CD4-positive, CD25-positive, alpha-beta regulatory T cell (primary cell): ENCODE results near the gene KIFC3. TPM values are rescaled to one million over a fixed set of nuclear protein-coding genes. Genes with fewer than 3 reads are reported as not detected.

Source experiments
- ATAC-seq, 2 donors: fragments of 150-1000 bp; cut with Tn5 transposase; one replicate each; pipeline ENCODE4 v1.10.0; 2021; ENCODE audit warnings: low read depth in 2 of 2, moderate number of reproducible peaks in 2 of 2, moderate library complexity in 1 of 2
- DNase-seq, 3 donors: peaks; one replicate each; pipeline versions ENCODE4 v3.0.0 to v3.0.0-alpha.2; 2012 to 2022; ENCODE audit warnings: mixed read lengths in 1 of 3
- H3K27ac ChIP-seq: one replicate; pipeline ENCODE4 v1.7.0; 2013; ENCODE audit warnings: mild to moderate bottlenecking, low read length; ENCODE audit not compliant: insufficient read depth, poor library complexity, severe bottlenecking
- H3K27me3 ChIP-seq: one replicate; pipeline ENCODE4 v1.7.0; 2013; ENCODE audit warnings: low read length; ENCODE audit not compliant: control insufficient read depth, insufficient read depth
- H3K36me3 ChIP-seq: one replicate; pipeline ENCODE4 v1.7.0; 2013; ENCODE audit warnings: mild to moderate bottlenecking, low read length, moderate library complexity; ENCODE audit not compliant: control insufficient read depth, insufficient read depth
- H3K4me1 ChIP-seq: 2 replicates; pipeline ENCODE4 v1.7.0; 2013; ENCODE audit warnings: mild to moderate bottlenecking, low read length; ENCODE audit not compliant: insufficient read depth, control insufficient read depth, poor library complexity, severe bottlenecking
- H3K4me3 ChIP-seq: one replicate; pipeline ENCODE4 v1.7.0; 2013; ENCODE audit warnings: low read depth, mild to moderate bottlenecking, low read length, moderate library complexity
- H3K9me3 ChIP-seq, 2 experiments: 1 replicate in 1 of 2; 2 replicates in 1 of 2; pipeline ENCODE4 v1.7.0; 2013; ENCODE audit warnings: low read length in 2 of 2, mild to moderate bottlenecking in 1 of 2, moderate library complexity in 1 of 2; ENCODE audit not compliant: control insufficient read depth in 2 of 2
- H3K27ac Mint-ChIP-seq, 3 donors: one replicate each; pipeline ENCODE4 v1.8.0; 2020 to 2022; ENCODE audit warnings: mild to moderate bottlenecking in 3 of 3, mixed read lengths in 3 of 3, moderate library complexity in 2 of 3
- H3K27me3 Mint-ChIP-seq: one replicate; pipeline ENCODE4 v1.8.0; 2022; ENCODE audit warnings: mild to moderate bottlenecking, mixed read lengths
- H3K36me3 Mint-ChIP-seq: one replicate; pipeline ENCODE4 v1.8.0; 2020; ENCODE audit warnings: mixed read lengths
- H3K4me1 Mint-ChIP-seq, 4 donors: one replicate each; pipeline ENCODE4 v1.8.0; 2020 to 2022; ENCODE audit warnings: mixed read lengths in 4 of 4, mild to moderate bottlenecking in 1 of 4
- H3K4me3 Mint-ChIP-seq, 4 donors: one replicate each; pipeline ENCODE4 v1.8.0; 2020 to 2022; ENCODE audit warnings: mild to moderate bottlenecking in 4 of 4, mixed read lengths in 4 of 4, moderate library complexity in 3 of 4
- H3K9me3 Mint-ChIP-seq, 7 donors: one replicate each; pipeline ENCODE4 v1.8.0; 2020 to 2022; ENCODE audit warnings: mixed read lengths in 7 of 7, mild to moderate bottlenecking in 3 of 7, moderate library complexity in 2 of 7
- polyA plus RNA-seq, 4 donors: library from polyadenylated mRNA; unstranded; fragments of 300-500 nt; fragmentation: Illumina TruSeq; gene quantifications; one replicate each; pipeline ENCODE4 v1.2.3, GENCODE V29; 2021
- total RNA-seq: library from RNA; stranded (reverse); gene quantifications from one replicate; pipeline ENCODE4 v1.2.3, GENCODE V29; 2022

KIFC3 gene
- total and polyA plus RNA-seq, 5 donors from 2014 or later: 1.2 TPM; not detected in 4

GRCh38 chr16:57711346-57711745 is 90.9 kb downstream of the KIFC3 start:
- peaks cover 0 to 2% (median 0%) of the 10 kb centered on the region in 7 donors for H3K9me3 Mint-ChIP-seq
- H3K4me3 ChIP-seq: no peak overlapping the region
- H3K36me3 ChIP-seq: no peaks in the 10 kb centered on the region
- H3K27ac Mint-ChIP-seq: peak overlapping the region in 1 of 3 donors; percentile 86
- H3K27me3 Mint-ChIP-seq: peaks cover 46% of the 10 kb centered on the region
- no peak overlapping the region for H3K4me3 Mint-ChIP-seq
- ATAC-seq (no peak), DNase-seq (no peak)
- H3K4me1 ChIP-seq: no peaks in the 10 kb centered on the region
- no peak overlapping the region for H3K27ac ChIP-seq
- H3K9me3 ChIP-seq: no peaks in the 10 kb centered on the region
- H3K27me3 ChIP-seq: peaks cover 10% of the 10 kb centered on the region
- no peaks in the 10 kb centered on the region for H3K36me3 Mint-ChIP-seq
- H3K4me1 Mint-ChIP-seq: no peaks in the 10 kb centered on the region

DNA sequence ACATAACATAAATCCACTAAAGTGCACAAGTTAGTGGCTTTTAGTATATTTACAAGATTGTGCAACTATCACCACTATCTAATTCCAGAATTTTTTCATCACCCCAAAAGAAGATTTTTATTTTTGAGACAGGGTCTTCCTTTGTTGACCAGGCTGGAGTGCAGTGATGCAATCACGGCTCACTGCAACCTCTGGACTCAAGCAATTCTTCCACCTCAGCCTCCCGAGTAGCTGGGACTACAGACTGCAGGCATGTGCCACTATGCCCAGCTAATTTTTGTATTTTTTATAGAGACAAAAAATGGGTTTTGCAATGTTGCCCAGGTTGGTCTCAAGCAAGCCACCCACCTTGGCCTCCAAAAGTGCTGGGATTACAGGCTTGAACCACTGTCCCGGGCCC is 92.6 kb downstream of the KIFC3 start:
- no peaks in the 10 kb centered on the region for H3K4me1 ChIP-seq
- no peaks in the 10 kb centered on the region for H3K36me3 ChIP-seq
- Mint-ChIP-seq H3K4me3 (no peak overlapping the region), H3K36me3 (no peaks in the 10 kb centered on the region), H3K9me3 (peaks cover 0 to 2% (median 0%) of the 10 kb centered on the region in 7 donors), H3K27me3 (peaks cover 38% of the 10 kb centered on the region), H3K4me1 (no peaks in the 10 kb centered on the region), H3K27ac (no peak overlapping the region)
- no peak overlapping the region for H3K27ac ChIP-seq
- DNase-seq: no peak
- ATAC-seq: no peak
- H3K27me3 ChIP-seq: peaks cover 10% of the 10 kb centered on the region
- H3K4me3 ChIP-seq: no peak overlapping the region
- no peaks in the 10 kb centered on the region for H3K9me3 ChIP-seq

Other genes with a start within 250 kb of the KIFC3 start
- gene ADGRG1, start 173.9 kb downstream of the KIFC3 start, total RNA-seq: 1.2 TPM
- gene ADGRG1, start 173.9 kb downstream of the KIFC3 start, polyA plus RNA-seq: under 1 TPM in 3 of 4 donors, not detected in 1; 0.16 to 0.48 (median 0.33) TPM
- gene ADGRG3, start 134.2 kb downstream of the KIFC3 start, total RNA-seq: 0.32 TPM
- gene ADGRG3, start 134.2 kb downstream of the KIFC3 start, polyA plus RNA-seq: not detected
- not detected for gene DRC7, start 107.7 kb downstream of the KIFC3 start, total RNA-seq
- not detected for gene DRC7, start 107.7 kb downstream of the KIFC3 start, polyA plus RNA-seq
- gene KATNB1, start 66.7 kb downstream of the KIFC3 start, total RNA-seq: 16.4 TPM
- 10 to 100 TPM; 12.8 to 20.3 (median 18.7) TPM for gene KATNB1, start 66.7 kb downstream of the KIFC3 start, polyA plus RNA-seq
- gene CNGB1, start 168.6 kb upstream of the KIFC3 start, total RNA-seq: not detected
- gene CNGB1, start 168.6 kb upstream of the KIFC3 start, polyA plus RNA-seq: not detected
- 13.2 TPM for gene ZNF319, start 198.2 kb upstream of the KIFC3 start, total RNA-seq
- 1 to 10 TPM; 2.6 to 7.2 (median 5.0) TPM for gene ZNF319, start 198.2 kb upstream of the KIFC3 start, polyA plus RNA-seq
- gene USB1, start 198.9 kb upstream of the KIFC3 start, total RNA-seq: 35.7 TPM
- 10 to 100 TPM; 29.3 to 46.8 (median 37.1) TPM for gene USB1, start 198.9 kb upstream of the KIFC3 start, polyA plus RNA-seq
- 0.27 TPM for gene MMP15, start 223.3 kb upstream of the KIFC3 start, total RNA-seq
- gene MMP15, start 223.3 kb upstream of the KIFC3 start, polyA plus RNA-seq: under 1 TPM in 2 of 4 donors, not detected in 2; 0.03 to 0.11 TPM